OCI-LY7 (cell line): ENCODE results near the gene PDK1.

Experiments
- CTCF ChIP-seq: fragments of 200-600 bp; sonication (generic); conservative IDR thresholded peaks from 2 replicates; pipeline ENCODE4 v1.5.1; 2014; ENCODE audit warnings: mild to moderate bottlenecking, antibody characterized with exemption, low read length, moderate library complexity, mixed read lengths
- EZH2phosphoT487 ChIP-seq: fragments of 200-600 bp; sonication (generic); IDR thresholded peaks from 2 replicates; pipeline ENCODE4 v1.6.1; 2018; ENCODE audit warnings: low read depth, borderline replicate concordance, mild to moderate bottlenecking, mixed run types, antibody characterized with exemption, low read length, moderate library complexity, mixed read lengths

DNA sequence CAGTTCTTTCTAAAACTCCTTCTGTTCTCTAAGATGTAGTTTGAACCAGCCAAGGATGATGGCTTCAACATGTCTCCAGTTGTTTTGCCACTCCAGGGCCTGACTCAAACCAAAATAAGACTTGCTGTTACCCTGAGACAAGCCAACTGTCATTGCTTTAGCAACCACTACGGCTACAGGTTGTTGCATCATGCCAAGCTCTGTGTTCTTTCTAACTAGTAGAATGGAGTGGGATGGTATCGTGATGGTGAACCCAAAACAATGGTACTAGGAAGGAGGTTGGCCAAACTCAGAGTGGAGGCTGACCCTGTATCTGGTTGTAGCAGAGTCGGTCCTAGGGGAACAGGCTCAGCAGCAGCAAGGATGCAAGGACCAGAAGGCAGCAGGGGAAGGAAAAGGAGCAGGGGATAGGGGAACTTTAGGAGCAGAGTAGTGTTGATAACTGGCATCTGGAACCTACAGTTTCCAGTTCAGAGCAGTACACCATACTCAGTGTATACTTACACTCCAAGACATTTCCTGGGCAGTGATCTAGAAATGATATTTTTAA is 51.6 kb downstream of the PDK1 start:
- no peak for TF ChIP-seq CTCF
- TF ChIP-seq EZH2phosphoT487: no peak
